ENCODE measurements around the gene CBFA2T3.
A peak's percentile ranks its signal among the peaks of the same experiment; 100 is the strongest.
"Not testable (repeated sequence)": the region's sequence is repeated elsewhere in the genome, so short reads cannot be mapped to it uniquely, and the experiment has no call there.

The CBFA2T3 gene

DNA sequence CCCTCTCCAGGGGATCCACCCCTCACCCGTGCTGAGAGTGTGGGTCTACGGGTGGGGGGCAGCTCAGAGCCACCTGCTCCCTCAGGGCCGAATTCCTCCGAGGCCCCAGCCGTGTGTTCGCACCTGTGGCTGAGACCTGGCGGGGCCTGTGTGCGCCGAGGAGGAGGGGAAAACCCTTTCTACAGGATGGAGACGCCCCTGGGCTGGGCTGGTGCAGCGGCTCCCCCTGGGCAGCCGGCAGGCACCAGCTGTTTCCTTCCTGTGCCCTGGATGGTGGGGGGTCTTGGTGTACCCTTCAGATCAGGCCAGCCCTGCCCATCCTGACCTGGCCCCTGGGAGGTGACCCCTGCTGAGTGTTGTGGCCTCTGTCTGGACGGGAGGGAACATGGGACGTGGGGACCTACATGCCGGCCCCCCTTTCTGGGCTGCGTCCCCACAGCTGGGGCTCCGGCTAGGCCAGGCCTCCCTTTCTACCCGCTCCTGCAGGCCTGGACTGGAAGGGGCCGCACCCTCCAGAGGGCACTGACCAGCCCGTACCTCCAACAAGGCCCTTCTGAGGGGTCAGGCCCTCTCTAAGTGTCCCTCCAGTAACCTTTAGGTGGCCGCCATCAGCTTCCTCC is 82.2 kb downstream of the CBFA2T3 start:
- H3K4me1 ChIP-seq (ENCODE audit: control insufficient read depth, insufficient read depth, low read length) = no peaks in the 10 kb centered on the region
- POLR2A ChIA-PET = no interaction called here
- CTCF ChIA-PET = no interaction called here
- no peak overlapping the region for H3K4me3 ChIP-seq (ENCODE audit: low read depth, low read length)
- no peak for TF ChIP-seq ZNF596 (tag by site-specific recombination; IDR thresholded peaks at IDR 0.05)
- TF ChIP-seq ZNF658 (tag by site-specific recombination; IDR thresholded peaks at IDR 0.05) = no peak
- TF ChIP-seq ZNF549 (tag by site-specific recombination; IDR thresholded peaks at IDR 0.05) = no peak
- TF ChIP-seq ZNF175 (tag by site-specific recombination; IDR thresholded peaks at IDR 0.05) = no peak
- TF ChIP-seq ZNF169 (tag by site-specific recombination; IDR thresholded peaks at IDR 0.05) = no peak
- no peak for TF ChIP-seq ZNF518A (tag by site-specific recombination; conservative IDR thresholded peaks at IDR 0.05; ENCODE audit: low read depth)
- no peaks in the 10 kb centered on the region for H3K9me3 ChIP-seq (ENCODE audit: control insufficient read depth, insufficient read depth, low read depth, low read length)
- H3K36me3 ChIP-seq (ENCODE audit: control insufficient read depth in 2 of 2, insufficient read depth in 1 of 2, low read length in 2 of 2) = no peaks in the 10 kb centered on the region
- no peak overlapping the region for H3K27ac ChIP-seq (ENCODE audit: extremely low read depth, low read depth, low read length)

DNA sequence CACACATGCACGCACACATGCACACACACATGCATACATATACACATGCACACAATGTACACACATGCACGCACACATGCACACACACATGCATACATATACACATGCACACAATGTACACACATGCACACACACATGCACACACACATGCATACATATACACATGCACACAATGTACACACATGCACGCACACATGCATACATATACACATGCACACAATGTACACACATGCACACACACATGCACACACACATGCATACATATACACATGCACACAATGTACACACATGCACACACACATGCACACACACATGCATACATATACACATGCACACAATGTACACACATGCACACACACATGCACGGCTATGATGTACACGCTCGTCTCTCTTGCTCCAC is 82.7 kb downstream of the CBFA2T3 start:
- TF ChIP-seq, protein P1, sequence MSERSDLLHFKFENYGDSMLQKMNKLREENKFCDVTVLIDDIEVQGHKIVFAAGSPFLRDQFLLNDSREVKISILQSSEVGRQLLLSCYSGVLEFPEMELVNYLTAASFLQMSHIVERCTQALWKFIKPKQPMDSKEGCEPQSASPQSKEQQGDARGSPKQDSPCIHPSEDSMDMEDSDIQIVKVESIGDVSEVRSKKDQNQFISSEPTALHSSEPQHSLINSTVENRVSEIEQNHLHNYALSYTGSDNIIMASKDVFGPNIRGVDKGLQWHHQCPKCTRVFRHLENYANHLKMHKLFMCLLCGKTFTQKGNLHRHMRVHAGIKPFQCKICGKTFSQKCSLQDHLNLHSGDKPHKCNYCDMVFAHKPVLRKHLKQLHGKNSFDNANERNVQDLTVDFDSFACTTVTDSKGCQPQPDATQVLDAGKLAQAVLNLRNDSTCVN (tag by site-specific recombination; optimal IDR thresholded peaks at IDR 0.05) = peak; percentile 12
- peak; percentile 78 for TF ChIP-seq ZSCAN4 (tag by site-specific recombination; IDR thresholded peaks at IDR 0.05)
- POLR2A ChIA-PET; H3K4me3 ChIP-seq (ENCODE audit: low read depth, low read length); CTCF ChIA-PET; H3K27ac ChIP-seq (ENCODE audit: extremely low read depth, low read depth, low read length); H3K36me3 ChIP-seq (ENCODE audit: control insufficient read depth in 2 of 2, insufficient read depth in 1 of 2, low read length in 2 of 2); H3K4me1 ChIP-seq (ENCODE audit: control insufficient read depth, insufficient read depth, low read length); H3K9me3 ChIP-seq (ENCODE audit: control insufficient read depth, insufficient read depth, low read depth, low read length): not testable (repeated sequence)

DNA sequence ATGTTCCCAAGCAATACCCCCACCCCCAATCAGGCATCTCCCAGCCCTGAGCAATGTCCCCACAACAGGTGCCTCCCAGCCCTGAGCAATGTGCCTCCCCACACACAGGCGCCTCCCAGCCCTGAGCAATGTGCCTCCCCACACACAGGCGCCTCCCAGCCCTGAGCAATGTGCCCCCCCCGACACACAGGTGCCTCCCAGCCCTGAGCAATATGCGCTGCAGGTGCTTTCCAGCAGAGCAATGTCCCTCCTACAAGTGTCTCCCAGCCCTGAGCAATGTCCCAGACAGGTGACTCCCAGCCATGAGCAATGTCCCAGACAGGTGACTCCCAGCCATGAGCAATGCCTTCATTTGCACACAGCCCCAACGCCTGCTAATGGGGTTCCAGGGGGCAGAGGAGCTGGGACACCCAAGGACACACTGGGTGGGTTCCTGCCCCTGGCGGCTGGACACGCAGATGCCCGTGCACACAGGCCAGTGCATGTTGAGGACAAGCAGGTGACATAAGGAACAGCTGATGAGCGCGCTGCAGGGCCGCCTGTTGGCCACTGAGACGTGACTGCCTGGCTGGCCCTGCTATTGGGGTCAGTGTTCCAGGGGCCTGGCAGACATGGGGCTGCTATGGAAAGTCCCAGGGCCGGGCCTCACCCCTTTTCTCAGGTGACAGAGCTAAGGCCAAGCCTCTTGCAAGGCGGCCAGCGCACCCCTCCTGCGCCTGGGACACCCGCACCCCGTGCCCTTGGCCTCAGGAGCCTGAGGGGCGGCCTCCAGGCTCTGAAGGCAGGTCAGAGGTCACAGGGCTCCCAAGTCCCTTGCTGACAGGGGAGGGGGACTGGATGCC is 83.7 kb downstream of the CBFA2T3 start:
- ChIA-PET CTCF (no interaction called here), POLR2A (no interaction called here)
- no peaks in the 10 kb centered on the region for H3K36me3 ChIP-seq (ENCODE audit: control insufficient read depth in 2 of 2, insufficient read depth in 1 of 2, low read length in 2 of 2)
- no peaks in the 10 kb centered on the region for H3K4me1 ChIP-seq (ENCODE audit: control insufficient read depth, insufficient read depth, low read length)
- H3K27ac ChIP-seq (ENCODE audit: extremely low read depth, low read depth, low read length) = no peak overlapping the region
- H3K4me3 ChIP-seq (ENCODE audit: low read depth, low read length) = no peak overlapping the region
- TF ChIP-seq ZNF658 (tag by site-specific recombination; IDR thresholded peaks at IDR 0.05) = no peak
- TF ChIP-seq WT1 (tag by site-specific recombination; IDR thresholded peaks at IDR 0.05) = peak; percentile 66
- H3K9me3 ChIP-seq (ENCODE audit: control insufficient read depth, insufficient read depth, low read depth, low read length) = no peaks in the 10 kb centered on the region

All from HEK293 (cell line).